ENCODE data around the gene NKIRAS1.
"Not testable (repeated sequence)": the region's sequence is repeated elsewhere in the genome, so short reads cannot be mapped to it uniquely, and the experiment has no call there.

The NKIRAS1 gene

DNA sequence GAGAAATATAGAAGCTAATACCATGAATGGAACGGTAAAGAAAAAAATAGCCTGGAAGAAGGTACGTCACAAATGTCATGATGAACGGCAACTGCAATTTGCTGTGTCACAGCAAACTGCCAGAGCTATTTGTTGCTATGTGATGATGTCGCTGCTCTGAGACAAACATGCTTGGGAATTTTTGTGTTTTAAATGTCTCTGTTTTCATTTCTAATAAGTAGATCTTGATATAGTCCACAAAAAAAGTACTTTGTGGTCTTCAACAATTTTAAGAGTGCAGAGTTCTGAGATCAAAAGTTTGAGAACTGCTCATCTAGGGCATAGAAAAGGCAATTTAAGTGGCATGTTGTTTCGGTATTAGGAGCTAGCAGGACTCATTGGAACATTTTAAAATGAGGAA, 24.0 kb upstream of the NKIRAS1 start:
- DNase-seq (ENCODE audit: low read depth) = no peak

DNA sequence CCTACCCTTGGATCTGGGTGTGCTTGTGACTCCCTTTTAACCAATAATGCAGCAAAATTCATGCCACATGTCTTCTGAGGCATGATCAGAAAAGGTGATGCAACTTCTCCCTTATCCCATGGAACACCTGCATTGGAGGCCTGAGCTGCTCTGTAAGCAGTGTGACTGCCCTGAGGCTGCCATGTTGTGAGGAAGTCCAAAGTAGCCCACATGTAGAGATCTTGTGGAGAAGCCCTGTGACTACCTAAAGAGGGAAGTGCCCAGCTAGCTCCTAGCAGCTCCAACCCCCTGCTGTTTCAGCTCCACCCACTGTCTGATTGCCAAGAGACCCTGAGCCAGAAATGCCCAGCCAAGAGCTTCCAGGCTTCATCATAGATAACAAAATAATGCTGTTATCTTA, 21.9 kb upstream of the NKIRAS1 start:
- DNase-seq (ENCODE audit: low read depth) = no peak

DNA sequence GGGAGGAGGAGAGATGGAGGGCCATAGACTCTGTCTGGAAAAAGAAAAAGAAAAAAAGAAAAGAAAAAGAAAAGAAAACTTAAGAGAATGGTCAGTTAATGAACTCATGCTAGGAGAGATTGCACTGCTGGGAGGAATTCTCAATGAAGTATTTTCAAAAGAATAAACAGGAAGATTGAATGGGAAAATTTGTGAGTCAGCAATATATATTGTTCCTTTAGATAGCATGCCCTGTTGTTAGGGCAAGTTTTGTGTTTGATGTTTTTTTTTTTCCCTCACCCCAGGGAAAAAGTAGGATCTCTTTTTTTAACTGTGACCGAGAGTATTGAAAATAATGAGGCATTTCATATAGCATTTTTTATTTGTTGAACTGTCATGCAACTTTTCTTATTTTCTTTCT, 20.5 kb upstream of the NKIRAS1 start:
- DNase-seq (ENCODE audit: low read depth) = no peak

DNA sequence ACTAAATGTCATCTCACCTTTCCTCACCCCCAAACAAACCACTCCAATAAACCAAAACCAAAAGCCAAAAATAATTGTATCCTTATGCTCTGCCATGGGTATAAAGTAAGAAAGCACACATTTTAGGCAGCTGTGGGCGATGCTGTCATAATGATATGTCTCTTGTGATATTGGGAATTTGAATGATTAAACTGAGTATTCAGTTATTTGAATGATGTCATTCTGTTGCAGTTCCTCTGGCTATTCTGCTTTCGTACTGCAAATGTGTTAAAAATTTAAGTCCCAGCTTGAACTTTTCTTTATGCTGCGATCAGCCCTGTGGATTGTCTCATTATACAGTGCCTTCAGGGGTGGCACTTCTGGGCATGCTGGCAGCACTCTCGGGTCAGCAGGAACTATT, 17.5 kb upstream of the NKIRAS1 start:
- DNase-seq (ENCODE audit: low read depth) = no peak

DNA sequence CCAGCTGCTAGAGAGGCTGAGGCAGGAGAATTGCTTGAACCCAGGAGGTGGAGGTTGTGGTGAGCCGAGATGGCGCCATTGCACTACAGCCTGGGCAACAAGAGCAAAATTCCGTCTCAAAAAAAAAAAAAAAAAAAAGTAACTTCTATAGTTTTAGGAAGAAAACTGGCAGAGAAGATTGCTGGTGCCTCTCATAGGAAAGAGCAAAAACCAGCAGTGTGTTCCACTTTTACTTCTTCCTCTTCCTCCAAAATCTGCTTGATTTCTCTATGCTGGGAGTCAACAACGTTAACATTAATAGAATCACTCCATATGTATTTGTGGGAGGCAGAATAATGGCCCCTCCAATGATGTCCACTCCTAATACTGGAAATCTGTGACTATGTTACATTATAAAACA, 15.8 kb upstream of the NKIRAS1 start:
- DNase-seq (ENCODE audit: low read depth) = no peak

DNA sequence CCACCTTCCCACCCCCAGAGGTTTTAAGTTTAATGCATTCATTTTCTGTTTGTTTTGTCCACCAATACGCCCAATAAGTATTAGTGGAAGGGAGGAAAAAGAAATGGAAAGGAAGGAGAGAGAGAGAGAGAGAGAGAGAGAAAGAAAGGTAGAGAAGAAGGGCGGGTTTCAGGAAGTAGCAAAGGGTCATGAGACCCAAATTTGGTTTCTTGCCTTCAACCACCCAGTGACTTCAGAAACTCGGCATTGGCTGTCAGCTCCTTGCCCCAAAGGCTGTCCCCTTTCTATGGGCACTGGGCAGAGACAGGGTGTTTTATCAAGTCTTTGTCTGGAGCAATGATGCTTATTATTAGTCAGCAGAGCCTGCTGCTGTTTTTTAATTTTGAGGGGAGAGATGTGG, 14.8 kb upstream of the NKIRAS1 start:
- DNase-seq (ENCODE audit: low read depth) = no peak

DNA sequence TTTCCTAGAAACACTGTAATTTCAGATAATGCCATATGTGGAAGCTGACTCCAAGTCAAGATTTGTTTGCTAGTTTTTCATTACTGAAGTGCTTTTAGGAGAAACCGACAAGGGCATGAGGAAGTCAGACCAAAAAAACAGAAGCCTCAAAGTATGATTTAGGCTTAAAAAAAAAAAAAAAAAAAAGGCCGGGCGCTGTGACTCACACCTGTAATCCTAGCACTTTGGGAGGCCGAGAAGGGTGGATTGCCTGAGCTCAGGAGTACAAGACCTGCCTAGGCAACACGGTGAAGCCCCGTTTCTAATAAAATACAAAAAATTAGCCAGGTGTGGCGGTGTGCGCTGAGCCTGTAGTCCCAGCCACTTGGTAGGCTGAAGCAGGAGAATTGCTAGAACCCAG, 11.7 kb upstream of the NKIRAS1 start:
- DNase-seq (ENCODE audit: low read depth) = no peak

DNA sequence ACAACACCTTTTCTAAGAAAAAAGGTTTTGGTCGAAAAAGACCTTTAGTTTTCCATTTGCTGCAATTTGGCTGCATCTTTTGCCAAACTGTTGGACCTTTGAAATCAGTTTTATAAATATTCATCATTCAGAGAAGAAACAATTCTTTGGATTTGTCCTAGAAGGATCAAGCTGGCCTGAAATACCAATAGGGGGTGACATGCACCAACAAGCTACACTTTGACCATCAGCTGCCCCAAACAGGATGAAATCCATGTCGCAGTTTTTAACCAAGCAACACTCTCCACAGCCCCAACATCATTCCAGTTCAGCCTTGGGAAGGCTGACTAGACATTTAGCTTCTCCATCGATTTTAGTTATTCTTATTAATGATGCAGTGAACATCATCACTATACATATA, 9.9 kb upstream of the NKIRAS1 start:
- no peak for DNase-seq (ENCODE audit: low read depth)

DNA sequence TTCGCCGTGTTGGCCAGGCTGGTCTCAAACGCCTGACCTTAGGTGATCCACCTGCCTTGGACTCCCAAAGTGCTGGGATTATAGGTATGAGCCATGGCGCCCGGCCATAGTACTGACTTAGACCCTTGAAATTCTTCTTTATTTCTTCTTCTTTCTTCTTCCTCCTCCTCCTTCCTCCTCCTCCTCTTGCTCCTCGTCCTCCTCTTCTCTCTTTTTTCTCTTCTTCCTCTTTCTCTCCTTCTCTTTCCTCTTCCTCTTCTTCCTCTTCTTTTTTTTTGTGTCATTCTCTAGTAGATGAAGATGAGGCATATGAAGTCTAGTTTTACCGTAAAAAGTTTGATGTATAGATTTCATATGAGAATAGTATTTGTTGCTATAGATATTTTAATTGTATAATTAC, 9.5 kb upstream of the NKIRAS1 start:
- no peak for DNase-seq (ENCODE audit: low read depth)

DNA sequence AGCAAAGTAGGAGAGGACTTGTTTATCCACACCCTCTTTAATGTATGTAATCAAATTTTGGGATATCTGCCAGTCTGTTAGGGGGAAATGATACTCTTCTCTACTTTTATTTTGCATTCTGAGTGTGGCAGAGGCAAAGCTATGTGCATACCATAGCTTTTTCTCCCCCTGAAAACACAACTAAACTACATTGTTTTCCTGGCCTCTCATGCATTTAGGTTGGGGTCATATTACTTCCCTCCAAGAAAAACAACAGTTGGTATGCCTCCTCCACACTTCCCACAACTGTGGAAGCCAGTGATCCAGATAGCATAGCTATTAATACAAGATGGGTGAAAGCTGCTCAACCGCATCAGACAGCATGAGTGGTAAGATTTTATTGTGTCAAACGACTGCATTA, 7.0 kb upstream of the NKIRAS1 start:
- no peak for DNase-seq (ENCODE audit: low read depth)

DNA sequence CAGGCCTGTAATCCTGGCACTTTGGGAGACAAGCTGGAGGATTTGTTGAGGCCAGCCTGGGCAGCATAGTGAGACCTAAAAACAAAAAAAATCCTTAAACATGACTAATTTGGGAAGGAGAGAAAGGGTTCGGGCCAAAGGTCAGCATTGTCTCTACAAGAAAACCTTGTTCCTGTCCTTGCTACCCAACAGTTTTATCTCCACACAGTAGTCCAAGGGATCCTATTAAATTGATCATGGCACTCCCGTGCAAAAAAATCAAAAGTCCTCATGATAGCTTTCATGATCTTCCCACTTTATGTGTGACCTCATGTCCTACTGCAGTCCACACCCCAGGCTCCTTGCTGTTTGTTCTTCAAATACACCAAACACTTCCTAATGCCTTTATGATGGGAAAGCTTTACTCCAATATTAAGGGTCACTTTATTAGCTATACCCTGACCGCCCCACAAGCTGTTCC, 4.3 kb upstream of the NKIRAS1 start:
- DNase-seq (ENCODE audit: low read depth) = no peak

DNA sequence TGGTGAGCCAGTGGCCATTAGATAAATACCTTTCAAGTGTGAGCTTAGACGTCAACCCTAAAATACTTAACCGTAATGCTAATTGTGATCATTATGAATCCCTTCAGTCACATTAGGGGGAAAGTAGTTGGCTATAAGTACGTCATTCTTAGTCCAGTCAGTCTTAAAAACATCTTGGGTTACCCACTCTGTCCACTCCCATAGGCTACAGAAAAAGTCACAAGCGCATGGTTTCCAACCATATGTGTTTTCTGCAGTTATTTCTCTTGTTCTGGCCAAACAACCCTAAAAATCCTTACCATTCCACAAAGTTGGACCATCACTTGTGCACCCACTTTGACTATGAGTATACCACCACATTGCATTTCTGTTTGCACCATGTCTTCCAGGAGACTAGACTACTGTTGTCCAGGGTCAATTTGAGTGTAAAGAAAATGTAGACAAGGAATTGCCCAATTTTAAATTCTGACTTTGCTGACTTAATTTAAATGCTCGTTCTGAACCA, 3.4 kb upstream of the NKIRAS1 start:
- no peak for DNase-seq (ENCODE audit: low read depth)

DNA sequence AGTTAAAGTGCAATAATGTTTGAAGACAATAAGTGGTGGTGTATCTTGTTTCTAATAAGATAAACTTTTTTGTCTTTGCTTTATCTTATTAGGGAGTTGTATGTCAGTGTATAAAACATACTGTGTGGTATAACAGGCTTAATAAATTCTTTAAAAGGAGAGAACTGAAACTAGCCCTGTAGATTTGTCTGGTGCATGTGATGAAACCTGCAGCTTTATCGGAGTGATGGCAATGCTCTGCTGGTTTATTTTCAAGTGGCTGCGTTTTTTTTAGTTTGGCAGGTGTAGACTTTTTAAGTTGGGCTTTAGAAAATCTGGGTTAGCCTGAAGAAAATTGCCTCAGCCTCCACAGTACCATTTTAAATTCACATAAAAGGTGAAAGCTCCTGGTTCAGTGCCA, 2.8 kb upstream of the NKIRAS1 start:
- no peak for DNase-seq (ENCODE audit: low read depth)

DNA sequence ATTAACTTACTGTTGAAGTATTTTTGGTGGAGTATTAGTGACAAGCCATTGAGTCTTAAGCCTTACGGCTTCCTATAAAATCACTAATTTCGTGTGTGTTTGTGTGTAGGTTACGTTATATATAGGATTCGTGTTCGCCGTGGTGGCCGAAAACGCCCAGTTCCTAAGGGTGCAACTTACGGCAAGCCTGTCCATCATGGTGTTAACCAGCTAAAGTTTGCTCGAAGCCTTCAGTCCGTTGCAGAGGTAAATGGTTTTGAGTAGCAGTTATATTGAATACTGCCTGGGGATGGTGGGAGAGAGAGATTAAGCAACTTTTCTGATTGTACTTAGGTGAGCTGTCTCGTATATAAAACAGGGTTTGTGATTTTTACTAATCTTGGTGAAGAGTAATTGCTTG, 1.5 kb upstream of the NKIRAS1 start:
- not testable (repeated sequence) for DNase-seq (ENCODE audit: low read depth)

DNA sequence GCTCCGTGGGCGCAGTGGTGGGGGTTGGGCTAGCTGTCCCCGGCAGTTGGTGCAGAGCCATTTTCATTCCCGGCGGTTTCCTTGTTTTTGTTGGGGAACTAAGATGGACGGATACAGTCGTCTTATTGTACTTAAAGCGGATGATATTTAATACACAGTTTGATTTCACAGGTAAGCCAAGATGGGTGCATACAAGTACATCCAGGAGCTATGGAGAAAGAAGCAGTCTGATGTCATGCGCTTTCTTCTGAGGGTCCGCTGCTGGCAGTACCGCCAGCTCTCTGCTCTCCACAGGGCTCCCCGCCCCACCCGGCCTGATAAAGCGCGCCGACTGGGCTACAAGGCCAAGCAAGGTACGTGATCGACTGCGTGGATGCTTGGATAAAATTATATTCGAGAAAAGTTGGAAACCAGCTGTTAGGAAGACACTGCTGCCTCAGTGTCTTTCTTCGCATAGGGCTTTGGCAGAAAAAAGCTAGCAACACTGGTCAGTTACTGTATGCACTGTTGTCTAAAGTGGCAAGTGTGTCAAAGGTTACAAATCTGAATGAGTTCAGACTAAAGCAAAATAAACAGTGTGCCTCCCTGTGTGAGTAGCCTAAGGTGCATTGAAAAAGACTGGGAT, 1.0 kb upstream of the NKIRAS1 start:
- DNase-seq (ENCODE audit: low read depth) = peak; percentile 66

DNA sequence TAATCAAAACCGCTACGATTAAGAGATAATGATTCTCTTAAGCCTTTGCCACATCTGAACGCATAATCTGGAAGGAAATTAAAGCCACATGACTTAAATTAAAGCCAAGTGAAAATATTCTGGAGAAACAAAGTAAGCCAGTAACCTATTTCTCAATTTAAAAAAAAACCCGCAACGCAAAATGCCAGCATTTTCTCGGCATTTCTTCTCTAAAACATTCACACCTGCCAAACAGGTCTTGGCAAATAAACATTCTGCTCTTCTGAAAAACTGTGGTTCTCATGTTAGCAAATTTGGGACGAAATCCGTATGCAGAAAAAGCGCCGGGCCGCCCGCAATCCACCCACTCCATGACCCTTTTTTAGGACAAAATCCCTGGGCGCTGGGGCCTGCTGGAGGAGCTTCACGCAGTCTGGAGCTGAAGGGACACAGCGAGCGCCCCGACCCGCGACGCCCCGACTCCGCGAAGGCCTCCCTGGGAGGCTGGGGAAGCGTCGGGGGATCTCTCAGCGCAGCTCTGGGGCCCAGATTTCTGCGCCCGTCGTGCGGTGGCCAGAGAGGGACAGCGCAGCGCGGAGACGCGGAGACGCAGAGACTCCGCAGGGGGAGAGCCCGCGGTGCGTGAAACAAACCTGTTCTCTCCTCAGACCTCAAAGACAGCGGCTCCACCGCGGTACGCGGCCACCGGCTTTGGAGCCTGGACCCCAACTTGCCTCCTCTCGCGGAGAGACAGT, 471 bp downstream of the NKIRAS1 start:
- DNase-seq (ENCODE audit: low read depth) = no peak

DNA sequence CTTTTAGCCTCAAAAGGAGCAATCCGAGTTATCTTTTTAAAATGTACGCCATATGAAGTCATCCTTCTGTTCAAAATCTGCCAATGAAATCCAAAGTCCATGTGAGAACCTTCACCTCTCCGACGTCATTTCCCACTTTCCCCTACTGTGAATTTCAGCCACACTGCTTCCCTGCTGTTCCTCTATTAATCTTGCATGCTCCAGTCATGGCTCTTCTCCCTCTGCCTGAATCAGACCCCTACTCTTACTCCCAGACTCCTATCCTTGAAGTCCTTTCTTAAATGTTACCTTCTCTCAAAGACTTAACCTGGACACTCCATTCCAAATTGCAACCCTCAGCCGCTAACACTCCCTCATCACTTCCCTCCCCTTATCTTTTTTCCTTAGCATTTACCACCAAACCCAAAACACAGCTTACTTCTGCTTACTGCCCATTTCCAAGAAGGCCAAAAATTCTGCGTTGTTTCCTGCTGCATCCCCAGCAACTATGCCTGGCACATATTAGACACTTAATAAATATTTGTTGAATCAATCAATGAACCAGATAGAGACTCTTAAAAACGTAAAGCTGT, 1.2 kb downstream of the NKIRAS1 start:
- DNase-seq (ENCODE audit: low read depth) = no peak

DNA sequence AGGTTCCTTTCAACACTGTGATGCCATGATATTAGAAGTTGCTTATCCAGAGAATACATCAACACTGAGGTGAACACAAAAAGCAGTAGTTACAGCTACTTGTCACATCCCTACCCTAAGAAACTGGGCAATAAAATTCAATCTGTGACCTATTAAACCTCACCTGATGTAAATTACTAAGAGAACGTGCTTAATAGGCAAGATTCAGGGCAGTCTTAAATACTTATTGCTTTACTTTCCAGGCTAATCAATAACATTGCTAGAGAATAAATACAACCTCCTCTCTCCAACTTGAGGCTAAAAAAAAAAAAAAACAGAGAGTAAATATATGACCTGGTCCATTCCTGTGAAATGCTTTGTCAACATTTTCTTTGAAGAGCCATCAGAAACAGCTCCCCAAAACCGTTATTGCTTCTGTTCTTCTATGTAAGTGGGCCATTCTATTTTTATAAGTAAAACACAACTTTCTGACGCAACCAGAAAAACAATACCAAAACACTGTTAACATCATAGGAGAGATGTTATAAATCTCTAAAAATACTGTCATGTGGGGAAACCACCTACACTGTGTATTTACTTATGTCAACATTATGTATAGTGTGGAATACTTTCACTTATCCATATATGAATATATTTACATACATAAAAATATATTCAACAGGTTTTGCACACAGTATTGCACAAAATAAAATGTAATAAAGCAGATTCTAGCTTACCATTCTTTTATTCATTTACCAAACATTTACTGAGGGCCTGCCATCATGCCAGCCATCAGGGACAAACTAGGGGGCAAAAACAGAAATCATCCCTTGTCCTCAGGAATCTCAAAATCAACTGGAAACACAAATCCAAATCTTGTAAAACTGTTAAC, 2.7 kb downstream of the NKIRAS1 start:
- DNase-seq (ENCODE audit: low read depth) = no peak

DNA sequence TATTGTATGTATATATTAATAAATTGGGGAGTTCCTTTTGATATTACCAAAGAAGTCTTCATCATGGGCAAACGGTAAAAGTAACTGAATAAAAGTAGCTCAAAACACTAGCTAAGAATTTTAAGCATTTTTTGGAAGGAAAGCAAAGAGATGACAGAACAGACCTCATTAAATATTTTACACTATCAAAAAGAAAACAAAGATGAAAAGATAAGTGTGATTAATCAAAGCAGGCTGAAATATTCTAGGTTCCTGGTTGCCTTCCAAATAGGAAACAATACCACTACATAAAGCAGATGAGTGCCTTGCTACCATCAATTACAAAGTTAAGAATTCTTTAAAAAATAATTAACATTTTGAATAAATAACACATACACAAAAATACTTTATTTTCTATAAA, 3.6 kb downstream of the NKIRAS1 start:
- DNase-seq (ENCODE audit: low read depth) = no peak

DNA sequence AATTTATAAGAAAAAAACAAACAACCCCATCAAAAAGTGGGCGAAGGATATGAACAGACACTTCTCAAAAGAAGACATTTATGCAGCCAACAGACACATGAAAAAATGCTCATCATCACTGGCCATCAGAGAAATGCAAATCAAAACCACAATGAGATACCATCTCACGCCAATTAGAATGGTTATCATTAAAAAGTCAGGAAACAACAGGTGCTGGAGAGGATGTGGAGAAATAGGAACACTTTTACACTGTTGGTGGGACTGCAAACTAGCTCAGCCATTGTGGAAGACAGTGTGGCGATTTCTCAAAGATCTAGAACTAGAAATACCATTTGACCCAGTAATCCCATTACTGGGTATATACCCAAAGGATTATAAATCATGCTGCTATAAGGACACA, 4.5 kb downstream of the NKIRAS1 start:
- DNase-seq (ENCODE audit: low read depth) = not testable (repeated sequence)

DNA sequence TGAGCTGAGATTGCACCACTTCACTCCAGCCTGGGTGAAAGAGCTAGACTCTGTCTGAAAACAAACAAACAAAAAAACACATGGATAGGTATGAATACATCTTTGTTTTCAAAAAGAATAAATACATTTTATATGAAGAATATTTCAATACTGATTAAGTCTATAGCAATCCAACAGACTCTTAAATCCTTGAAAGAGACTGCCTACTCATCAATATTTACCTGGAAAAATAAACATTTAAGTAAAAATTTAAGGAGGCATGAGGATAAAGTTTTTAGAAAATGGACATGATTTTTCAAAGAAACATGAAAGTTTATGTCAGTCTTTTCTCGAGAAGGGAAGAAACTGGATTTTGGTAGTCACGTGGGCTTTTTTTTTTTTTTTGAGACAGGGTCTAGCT, 5.4 kb downstream of the NKIRAS1 start:
- no peak for DNase-seq (ENCODE audit: low read depth)

DNA sequence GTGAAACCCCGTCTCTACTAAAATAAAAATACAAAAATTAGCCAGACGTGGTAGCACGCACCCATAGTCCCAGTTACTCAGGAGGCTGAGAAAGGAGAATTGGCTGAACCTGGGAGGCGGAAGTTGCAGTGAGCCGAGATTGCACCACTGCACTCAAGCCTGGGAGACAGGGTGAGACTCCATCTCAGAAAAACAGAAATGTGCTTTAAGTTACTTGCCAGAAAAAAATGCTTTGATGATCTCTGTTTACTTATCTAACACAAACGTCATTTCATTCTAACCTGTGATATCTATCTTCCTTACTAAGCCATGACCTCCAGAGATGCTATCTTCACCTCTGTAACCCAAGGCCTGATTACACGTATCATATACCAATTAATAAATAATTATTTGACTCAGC, 7.4 kb downstream of the NKIRAS1 start:
- no peak for DNase-seq (ENCODE audit: low read depth)

DNA sequence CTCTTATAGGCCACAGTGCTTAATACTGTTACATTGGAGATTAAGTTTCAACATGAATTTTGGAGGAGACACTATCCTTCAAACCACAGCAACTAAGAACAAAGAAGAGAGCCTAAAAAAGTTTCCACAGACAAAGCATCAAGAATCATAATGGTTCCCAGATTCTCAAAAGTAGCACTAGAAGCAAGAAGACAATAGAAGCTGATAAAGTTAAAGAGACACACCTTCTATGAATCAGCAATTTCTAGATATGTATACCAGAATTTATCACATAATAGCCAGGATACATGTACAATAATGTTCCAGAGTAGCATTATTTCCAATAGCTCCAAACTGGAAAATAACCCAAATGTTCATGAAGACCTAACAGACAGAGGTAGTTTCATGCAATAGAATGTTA, 12.2 kb downstream of the NKIRAS1 start:
- no peak for DNase-seq (ENCODE audit: low read depth)

Measured in activated T-cell treated with anti-CD3 and anti-CD28 coated beads for 24 hours (primary cell).